SU-DHL-6 (cell line): ENCODE results near the gene DAO.

Experiments used
- CTCF ChIP-seq: fragments of 200-600 bp; sonication (generic); IDR thresholded peaks from one replicate; pipeline ENCODE4 v1.5.1; 2017; ENCODE audit warnings: antibody characterized with exemption, mild to moderate bottlenecking, low read length, moderate library complexity; ENCODE audit not compliant: insufficient read depth, poor library complexity, severe bottlenecking
- EZH2phosphoT487 ChIP-seq: fragments of 200-600 bp; sonication (generic), shearing (Covaris generic); conservative IDR thresholded peaks from 2 replicates; pipeline ENCODE4 v1.6.1; 2018; ENCODE audit warnings: mild to moderate bottlenecking, antibody characterized with exemption, low read length, moderate library complexity, mixed read lengths

GRCh38 chr12:108879615-108880254 lies at the start of gene DAO:
- TF ChIP-seq CTCF (no peak), EZH2phosphoT487 (no peak)
